ENCODE data around the gene CACNA1G. TPM values are rescaled to one million over a fixed set of nuclear protein-coding genes. Genes with fewer than 3 reads are reported as not detected.

Gene CACNA1G
- total RNA-seq (1 to 10 TPM in 1 of 2 donors, under 1 TPM in 1; 0.29 to 2.8 TPM), polyA plus RNA-seq (not detected)
- long read RNA-seq, donor 1, partial matches to known transcripts = 0 of 2 reads
- long read RNA-seq, donor 1, other reads (novel, unspliced or antisense) = 2 of 2 reads
- long read RNA-seq, donor 2 = 0 reads

GRCh38 chr17:50560185-50560824 lies at the start of gene CACNA1G:
TSS of gene CACNA1G (plus strand) at chr17:50560715. CDS start at chr17:50561460, 745 bp downstream.
- peaks cover 2 to 3% of the 10 kb centered on the region in 2 donors for H3K4me1 ChIP-seq (ENCODE audit: control insufficient read depth in 1 of 2, insufficient read depth in 2 of 2, low read length in 2 of 2)
- ATAC-seq (ENCODE audit: low FRiP score) (peak; percentile 84), DNase-seq (peak; percentile 93 to 97)
- intact Hi-C loops (cut with DNase I) = no loop called here
- H3K4me3 ChIP-seq (ENCODE audit: low read length in 2 of 2) = peak within 1 kb of the TSS; percentile 37 to 41
- no peak within 1 kb of the TSS for H3K27ac ChIP-seq (ENCODE audit: low read depth in 1 of 2, low read length in 2 of 2)
- peaks cover 0 to 2% of the 10 kb centered on the region in 2 donors for H3K36me3 ChIP-seq (ENCODE audit: control insufficient read depth in 1 of 2, insufficient read depth in 2 of 2, low read length in 1 of 2)
- WGBS, 2 donors = 1% methylated on average over 35 to 56 of the region's 56 CpGs
- H3K27me3 ChIP-seq (ENCODE audit: control insufficient read depth in 1 of 2, insufficient read depth in 2 of 2, low read length in 1 of 2) = no peaks in the 10 kb centered on the region
- no peaks in the 10 kb centered on the region for H3K9me3 ChIP-seq (ENCODE audit: control insufficient read depth, low read length)

DNA sequence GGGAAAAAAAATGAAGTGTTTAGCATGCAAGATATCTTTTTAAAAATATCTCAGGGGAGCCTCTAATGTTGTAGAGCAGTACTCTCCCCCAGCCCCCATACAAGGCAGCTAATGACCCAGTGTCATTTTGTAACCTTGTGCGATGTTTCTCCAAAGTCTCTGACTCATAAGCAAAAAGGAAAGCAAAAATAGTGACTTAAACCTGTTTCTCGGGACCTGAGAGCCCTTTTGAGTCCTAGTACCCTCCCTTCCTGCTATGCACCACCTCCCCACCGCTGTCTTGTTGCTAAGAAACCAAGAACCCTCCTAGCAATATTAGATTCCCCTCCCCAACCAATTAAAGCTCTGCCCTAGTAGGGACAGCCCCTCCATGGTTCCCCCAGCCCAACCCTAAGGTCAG lies 49.5 kb upstream of the CACNA1G start:
- Histone ChIP-seq H3K27ac (ENCODE audit: low read depth in 1 of 2, low read length in 2 of 2) (no peak overlapping the region), H3K4me3 (ENCODE audit: low read length in 2 of 2) (no peak overlapping the region), H3K9me3 (ENCODE audit: control insufficient read depth, low read length) (no peaks in the 10 kb centered on the region), H3K4me1 (ENCODE audit: control insufficient read depth in 1 of 2, insufficient read depth in 2 of 2, low read length in 2 of 2) (no peaks in the 10 kb centered on the region), H3K27me3 (ENCODE audit: control insufficient read depth in 1 of 2, insufficient read depth in 2 of 2, low read length in 1 of 2) (no peaks in the 10 kb centered on the region), H3K36me3 (ENCODE audit: control insufficient read depth in 1 of 2, insufficient read depth in 2 of 2, low read length in 1 of 2) (no peaks in the 10 kb centered on the region)
- 33 to 42% methylated on average over 3 of the region's 3 CpGs for WGBS, 2 donors
- intact Hi-C loops (cut with DNase I) = no loop called here
- DNase-seq = no peak
- ATAC-seq (ENCODE audit: low FRiP score) = no peak

GRCh38 chr17:50513495-50513894 lies 47.0 kb upstream of the CACNA1G start:
- no peak overlapping the region for H3K27ac ChIP-seq (ENCODE audit: low read depth in 1 of 2, low read length in 2 of 2)

GRCh38 chr17:50514388-50514787 lies 46.1 kb upstream of the CACNA1G start:
- intact Hi-C loops (cut with DNase I) = no loop called here
- Histone ChIP-seq H3K9me3 (ENCODE audit: control insufficient read depth, low read length) (no peaks in the 10 kb centered on the region), H3K4me1 (ENCODE audit: control insufficient read depth in 1 of 2, insufficient read depth in 2 of 2, low read length in 2 of 2) (no peaks in the 10 kb centered on the region), H3K27ac (ENCODE audit: low read depth in 1 of 2, low read length in 2 of 2) (no peak overlapping the region), H3K27me3 (ENCODE audit: control insufficient read depth in 1 of 2, insufficient read depth in 2 of 2, low read length in 1 of 2) (no peaks in the 10 kb centered on the region), H3K36me3 (ENCODE audit: control insufficient read depth in 1 of 2, insufficient read depth in 2 of 2, low read length in 1 of 2) (no peaks in the 10 kb centered on the region), H3K4me3 (ENCODE audit: low read length in 2 of 2) (no peak overlapping the region)
- 69 to 76% methylated on average over 3 of the region's 3 CpGs for WGBS, 2 donors
- no peak for ATAC-seq (ENCODE audit: low FRiP score)
- no peak for DNase-seq

More at GRCh38 chr17:50513495-50513894, 47.0 kb upstream of the CACNA1G start:
- Histone ChIP-seq H3K27me3 (ENCODE audit: control insufficient read depth in 1 of 2, insufficient read depth in 2 of 2, low read length in 1 of 2) (no peaks in the 10 kb centered on the region), H3K4me1 (ENCODE audit: control insufficient read depth in 1 of 2, insufficient read depth in 2 of 2, low read length in 2 of 2) (no peaks in the 10 kb centered on the region), H3K36me3 (ENCODE audit: control insufficient read depth in 1 of 2, insufficient read depth in 2 of 2, low read length in 1 of 2) (no peaks in the 10 kb centered on the region), H3K9me3 (ENCODE audit: control insufficient read depth, low read length) (no peaks in the 10 kb centered on the region), H3K4me3 (ENCODE audit: low read length in 2 of 2) (no peak overlapping the region)
- ATAC-seq (ENCODE audit: low FRiP score) (no peak), DNase-seq (no peak)
- intact Hi-C loops (cut with DNase I) = no loop called here
- WGBS, 2 donors = 74 to 78% methylated on average over 4 of the region's 4 CpGs

DNA sequence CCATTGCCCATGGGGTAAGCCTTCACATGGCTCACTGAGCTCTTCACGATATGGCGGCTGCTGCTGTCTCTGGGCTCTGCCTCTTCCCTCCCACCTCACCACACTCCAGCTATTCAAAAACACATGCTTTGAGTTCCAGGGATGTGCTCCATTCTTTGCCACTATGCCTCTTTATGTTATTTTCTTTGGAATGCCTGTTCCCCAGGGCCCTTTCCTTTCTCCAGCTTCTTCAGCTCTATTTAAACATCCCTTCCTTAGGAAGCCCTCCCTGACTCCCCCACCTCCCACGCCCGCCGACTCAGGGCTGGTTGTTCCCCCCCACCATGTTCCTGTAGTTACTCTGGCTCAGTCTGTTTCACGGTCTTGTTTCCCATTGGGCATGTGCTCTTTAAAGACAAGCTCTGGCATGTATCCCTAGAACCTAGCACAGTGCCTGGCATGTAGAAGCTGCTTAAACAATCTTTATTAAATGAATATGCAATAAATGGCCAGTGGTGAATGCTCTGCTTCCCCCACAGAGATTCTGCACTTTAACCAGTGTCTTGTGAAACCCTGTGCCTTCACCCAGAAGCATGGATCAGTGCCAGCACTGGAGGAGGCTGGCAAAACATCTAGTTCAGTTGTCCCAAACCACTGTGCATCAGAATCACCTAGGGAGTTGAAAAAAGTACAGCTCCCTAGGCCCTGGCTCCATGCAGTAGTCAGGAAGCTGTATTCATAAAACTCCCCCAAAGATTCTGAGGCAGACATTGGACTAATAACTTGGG lies 45.4 kb upstream of the CACNA1G start:
- H3K36me3 ChIP-seq (ENCODE audit: control insufficient read depth in 1 of 2, insufficient read depth in 2 of 2, low read length in 1 of 2) = no peaks in the 10 kb centered on the region
- DNase-seq = no peak
- H3K9me3 ChIP-seq (ENCODE audit: control insufficient read depth, low read length) = no peaks in the 10 kb centered on the region
- H3K4me3 ChIP-seq (ENCODE audit: low read length in 2 of 2) = no peak overlapping the region
- 67 to 70% methylated on average over 6 of the region's 6 CpGs for WGBS, 2 donors
- no peak overlapping the region for H3K27ac ChIP-seq (ENCODE audit: low read depth in 1 of 2, low read length in 2 of 2)
- H3K4me1 ChIP-seq (ENCODE audit: control insufficient read depth in 1 of 2, insufficient read depth in 2 of 2, low read length in 2 of 2) = no peaks in the 10 kb centered on the region
- no peak for ATAC-seq (ENCODE audit: low FRiP score)
- intact Hi-C loops (cut with DNase I) = no loop called here
- no peaks in the 10 kb centered on the region for H3K27me3 ChIP-seq (ENCODE audit: control insufficient read depth in 1 of 2, insufficient read depth in 2 of 2, low read length in 1 of 2)

- ATAC-seq (ENCODE audit: low FRiP score) (no peak), DNase-seq (no peak)
- intact Hi-C loops (cut with DNase I) = no loop called here
- no peak overlapping the region for H3K27ac ChIP-seq (ENCODE audit: low read depth in 1 of 2, low read length in 2 of 2)
- H3K27me3 ChIP-seq (ENCODE audit: control insufficient read depth in 1 of 2, insufficient read depth in 2 of 2, low read length in 1 of 2) = no peaks in the 10 kb centered on the region
- H3K4me1 ChIP-seq (ENCODE audit: control insufficient read depth in 1 of 2, insufficient read depth in 2 of 2, low read length in 2 of 2) = no peaks in the 10 kb centered on the region
- no peaks in the 10 kb centered on the region for H3K9me3 ChIP-seq (ENCODE audit: control insufficient read depth, low read length)
- H3K4me3 ChIP-seq (ENCODE audit: low read length in 2 of 2) = no peak overlapping the region
- WGBS, 2 donors = 91 to 93% methylated on average over 4 of the region's 4 CpGs
- H3K36me3 ChIP-seq (ENCODE audit: control insufficient read depth in 1 of 2, insufficient read depth in 2 of 2, low read length in 1 of 2) = no peaks in the 10 kb centered on the region
Measured at GRCh38 chr17:50517011-50517410, 43.5 kb upstream of the CACNA1G start.

DNA sequence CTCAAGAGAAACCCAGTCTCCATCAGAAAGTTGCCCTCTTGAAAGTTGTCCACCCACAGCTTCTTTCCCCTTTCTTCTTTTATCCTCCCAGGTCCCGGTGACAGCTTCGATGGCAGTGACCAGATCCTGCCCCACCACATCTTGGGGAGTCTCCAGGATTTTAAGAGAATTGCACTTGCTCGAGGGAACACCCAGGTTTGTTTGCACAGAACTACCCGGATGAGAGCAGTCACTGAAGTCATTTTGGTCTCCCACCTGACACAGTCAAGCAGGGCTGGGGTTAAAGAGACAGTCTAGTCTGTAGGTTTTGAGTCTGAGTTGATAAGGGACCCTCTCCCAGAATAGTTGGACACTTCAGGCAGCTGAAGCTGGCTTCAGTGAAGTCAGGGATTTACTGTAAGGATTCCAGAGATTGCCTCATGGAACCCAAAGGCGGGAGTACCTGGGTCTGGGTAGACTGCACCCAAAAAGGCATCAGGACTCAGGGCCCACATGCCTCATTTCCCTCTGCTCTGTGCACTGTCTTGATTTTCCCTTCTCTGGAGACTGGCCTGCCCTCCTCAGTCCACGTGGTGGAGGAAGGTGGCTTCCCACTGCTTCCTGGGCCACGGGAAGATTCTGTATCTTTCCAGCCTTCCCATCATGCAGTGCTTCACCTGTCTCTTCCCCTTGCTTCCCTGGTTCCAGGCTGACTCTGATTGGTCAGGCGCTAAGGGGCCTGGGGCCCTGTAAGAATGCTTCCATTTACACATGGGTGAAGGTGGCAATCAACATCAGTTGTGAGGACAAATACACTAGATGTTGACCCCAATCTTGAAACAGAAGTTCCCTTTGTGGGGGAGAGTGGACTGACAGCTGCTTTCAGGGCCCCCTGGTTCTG lies 42.8 kb upstream of the CACNA1G start:
- Histone ChIP-seq H3K27ac (ENCODE audit: low read depth in 1 of 2, low read length in 2 of 2) (no peak overlapping the region), H3K4me1 (ENCODE audit: control insufficient read depth in 1 of 2, insufficient read depth in 2 of 2, low read length in 2 of 2) (no peaks in the 10 kb centered on the region), H3K36me3 (ENCODE audit: control insufficient read depth in 1 of 2, insufficient read depth in 2 of 2, low read length in 1 of 2) (no peaks in the 10 kb centered on the region), H3K27me3 (ENCODE audit: control insufficient read depth in 1 of 2, insufficient read depth in 2 of 2, low read length in 1 of 2) (no peaks in the 10 kb centered on the region), H3K4me3 (ENCODE audit: low read length in 2 of 2) (no peak overlapping the region), H3K9me3 (ENCODE audit: control insufficient read depth, low read length) (no peaks in the 10 kb centered on the region)
- no peak for DNase-seq
- 80 to 83% methylated on average over 8 of the region's 8 CpGs for WGBS, 2 donors
- ATAC-seq (ENCODE audit: low FRiP score) = no peak
- intact Hi-C loops (cut with DNase I) = no loop called here

DNA sequence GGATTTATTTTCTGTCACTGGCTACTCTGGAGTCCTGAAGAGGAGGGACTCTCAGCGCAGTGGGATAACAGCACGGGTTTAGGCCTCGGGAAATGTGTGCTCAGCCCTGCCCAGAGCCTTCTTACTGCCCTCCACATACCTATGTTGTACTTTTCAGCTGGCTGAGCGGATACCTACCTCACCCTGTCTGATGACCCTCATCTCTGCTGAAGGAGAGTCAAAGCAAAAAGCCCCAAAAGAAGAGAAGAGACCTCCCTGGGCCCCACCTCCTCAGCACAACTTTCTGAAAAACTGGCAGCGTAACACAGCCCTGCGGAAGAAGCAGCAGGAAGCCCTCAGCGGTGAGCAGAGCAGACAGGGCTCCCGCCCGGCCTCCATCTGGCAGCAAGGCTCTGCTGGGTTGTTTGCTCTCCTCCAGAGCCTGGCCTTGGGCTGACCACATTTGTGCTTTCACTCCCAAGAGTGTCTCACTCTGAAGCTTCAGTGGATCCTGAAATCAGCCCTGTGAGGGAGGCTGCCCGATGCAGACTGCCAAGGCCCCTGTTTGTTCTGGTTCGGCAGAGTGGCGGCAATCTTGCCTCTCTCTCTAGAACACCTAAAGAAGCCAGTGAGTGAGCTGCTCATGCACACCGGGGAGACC lies 42.0 kb upstream of the CACNA1G start:
- Histone ChIP-seq H3K4me3 (ENCODE audit: low read length in 2 of 2) (no peak overlapping the region), H3K27ac (ENCODE audit: low read depth in 1 of 2, low read length in 2 of 2) (no peak overlapping the region), H3K4me1 (ENCODE audit: control insufficient read depth in 1 of 2, insufficient read depth in 2 of 2, low read length in 2 of 2) (no peaks in the 10 kb centered on the region), H3K9me3 (ENCODE audit: control insufficient read depth, low read length) (no peaks in the 10 kb centered on the region), H3K27me3 (ENCODE audit: control insufficient read depth in 1 of 2, insufficient read depth in 2 of 2, low read length in 1 of 2) (no peaks in the 10 kb centered on the region), H3K36me3 (ENCODE audit: control insufficient read depth in 1 of 2, insufficient read depth in 2 of 2, low read length in 1 of 2) (no peaks in the 10 kb centered on the region)
- DNase-seq (no peak), ATAC-seq (ENCODE audit: low FRiP score) (no peak)
- intact Hi-C loops (cut with DNase I) = no loop called here
- WGBS, 2 donors = 85 to 89% methylated on average over 13 of the region's 13 CpGs

Measured in aorta (tissue), 5 donors.